SK-N-MC (cell line): ENCODE results near the gene GPSM3.

ENCODE experiments used
- DNase-seq: peaks from one replicate; pipeline ENCODE4 v3.0.0-alpha.2; 2011; ENCODE audit warnings: low read depth, low spot score
- H3K27ac ChIP-seq: fragments of 200-600 bp; sonication (generic); 2 replicates; pipeline ENCODE4 v1.5.1; 2016; ENCODE audit warnings: mixed run types
- H3K36me3 ChIP-seq: fragments of 200-600 bp; sonication (generic); 2 replicates; pipeline ENCODE4 v1.6.1; 2017; ENCODE audit warnings: antibody characterized with exemption, low read length, mixed read lengths; ENCODE audit not compliant: insufficient read depth
- H3K4me3 ChIP-seq: fragments of 200-600 bp; sonication (generic); 2 replicates; pipeline ENCODE4 v1.5.1; 2016
- H3K9ac ChIP-seq: fragments of 200-600 bp; sonication (generic); 2 replicates; pipeline ENCODE4 v1.8.0; 2017; ENCODE audit warnings: mixed run types, mixed read lengths; ENCODE audit not compliant: insufficient read length
- H3K9me3 ChIP-seq: fragments of 200-600 bp; sonication (generic); 2 replicates; pipeline ENCODE4 v1.6.1; 2017; ENCODE audit warnings: low read depth, mild to moderate bottlenecking, antibody characterized with exemption, low read length, moderate library complexity, mixed read lengths
- EZH2 ChIP-seq: fragments of 200-600 bp; sonication (generic); IDR thresholded peaks from one replicate; pipeline ENCODE4 v1.6.1; 2017; ENCODE audit warnings: antibody characterized with exemption
- FOXP2 ChIP-seq: optimal IDR thresholded peaks from 2 replicates; pipeline ENCODE3; 2011; ENCODE audit warnings: mild to moderate bottlenecking, moderate library complexity; ENCODE audit not compliant: insufficient read depth; ENCODE audit errors: extremely low read length, control extremely low read depth
- POLR2AphosphoS5 ChIP-seq: IDR thresholded peaks from 2 replicates; pipeline ENCODE4 v1.6.1; 2012; ENCODE audit warnings: mild to moderate bottlenecking, low read depth, low read length, borderline replicate concordance

The GPSM3 gene

DNA sequence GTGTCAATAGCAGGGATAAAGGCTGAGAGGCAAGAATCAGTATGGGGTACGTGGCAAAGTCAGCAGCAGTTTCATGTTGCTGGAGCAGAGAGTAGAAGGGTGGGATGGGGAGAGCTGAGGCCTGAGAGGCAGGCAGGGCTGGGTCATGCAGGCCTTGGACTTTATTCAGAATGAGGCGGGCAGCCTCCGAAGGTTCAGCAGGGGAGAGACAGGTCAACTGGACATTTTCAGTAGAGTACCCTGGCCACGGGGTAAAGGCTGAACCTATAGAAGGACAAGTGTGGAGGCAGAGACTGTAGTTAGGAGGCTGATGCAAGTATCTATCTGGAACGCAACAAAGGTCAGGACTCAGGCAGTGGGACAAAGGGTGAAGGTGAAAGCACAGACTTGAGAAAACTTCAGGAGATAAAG lies 17.8 kb upstream of the GPSM3 start:
- Histone ChIP-seq H3K9me3 (no peaks in the 10 kb centered on the region), H3K9ac (no peak overlapping the region), H3K36me3 (no peaks in the 10 kb centered on the region), H3K27ac (no peak overlapping the region), H3K4me3 (no peak overlapping the region)
- DNase-seq = no peak
- no peak for TF ChIP-seq FOXP2
- no peak for TF ChIP-seq POLR2AphosphoS5
- TF ChIP-seq EZH2 = no peak

DNA sequence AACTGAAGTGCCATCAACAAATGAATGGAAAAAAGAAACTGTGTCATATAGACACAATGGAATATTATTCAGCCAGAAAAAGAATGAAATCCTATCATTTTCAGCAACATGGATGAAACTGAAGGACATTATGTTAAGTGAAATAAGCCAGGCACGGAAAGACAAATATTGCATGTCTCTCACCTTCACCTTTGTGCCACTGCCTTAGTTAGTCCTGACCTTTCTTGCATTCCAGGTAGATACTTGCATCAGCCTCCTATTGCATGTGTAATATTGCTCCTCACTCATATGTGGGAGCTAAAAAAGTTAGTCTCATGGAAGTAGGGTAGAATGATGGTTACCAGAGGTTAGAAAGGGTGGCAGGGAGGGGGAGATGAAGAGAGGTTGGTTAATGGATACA lies 16.6 kb upstream of the GPSM3 start:
- Histone ChIP-seq H3K36me3 (no peaks in the 10 kb centered on the region), H3K4me3 (no peak overlapping the region), H3K9me3 (no peaks in the 10 kb centered on the region), H3K27ac (no peak overlapping the region), H3K9ac (no peak overlapping the region)
- no peak for DNase-seq
- TF ChIP-seq POLR2AphosphoS5 (no peak), FOXP2 (no peak), EZH2 (no peak)

DNA sequence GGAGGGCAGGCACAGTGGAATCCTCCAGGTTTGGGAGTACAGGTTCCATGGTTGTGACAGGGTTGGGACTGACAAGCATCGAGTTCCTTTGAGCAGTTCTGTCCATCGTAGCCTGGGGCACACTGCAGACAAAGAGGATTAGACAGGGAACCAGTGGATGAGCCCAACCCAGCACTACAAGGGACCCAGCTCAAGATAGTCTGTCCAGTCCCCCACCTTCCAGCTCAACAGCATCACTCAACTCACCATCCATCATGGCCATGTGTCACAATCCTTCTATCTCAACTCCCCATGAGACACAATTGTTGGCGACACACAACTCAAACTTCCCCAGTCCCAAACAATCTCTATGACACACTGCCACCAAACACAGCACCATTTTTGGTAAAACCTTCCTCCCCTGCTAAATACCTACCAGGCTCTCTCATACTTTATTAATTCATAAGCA lies 11.8 kb upstream of the GPSM3 start:
- peak overlapping the region; percentile 52 for H3K27ac ChIP-seq
- no peak for DNase-seq
- no peak overlapping the region for H3K4me3 ChIP-seq
- TF ChIP-seq EZH2 (no peak), FOXP2 (no peak), POLR2AphosphoS5 (no peak)
- H3K9me3 ChIP-seq = no peaks in the 10 kb centered on the region
- H3K9ac ChIP-seq = no peak overlapping the region
- H3K36me3 ChIP-seq = no peaks in the 10 kb centered on the region

DNA sequence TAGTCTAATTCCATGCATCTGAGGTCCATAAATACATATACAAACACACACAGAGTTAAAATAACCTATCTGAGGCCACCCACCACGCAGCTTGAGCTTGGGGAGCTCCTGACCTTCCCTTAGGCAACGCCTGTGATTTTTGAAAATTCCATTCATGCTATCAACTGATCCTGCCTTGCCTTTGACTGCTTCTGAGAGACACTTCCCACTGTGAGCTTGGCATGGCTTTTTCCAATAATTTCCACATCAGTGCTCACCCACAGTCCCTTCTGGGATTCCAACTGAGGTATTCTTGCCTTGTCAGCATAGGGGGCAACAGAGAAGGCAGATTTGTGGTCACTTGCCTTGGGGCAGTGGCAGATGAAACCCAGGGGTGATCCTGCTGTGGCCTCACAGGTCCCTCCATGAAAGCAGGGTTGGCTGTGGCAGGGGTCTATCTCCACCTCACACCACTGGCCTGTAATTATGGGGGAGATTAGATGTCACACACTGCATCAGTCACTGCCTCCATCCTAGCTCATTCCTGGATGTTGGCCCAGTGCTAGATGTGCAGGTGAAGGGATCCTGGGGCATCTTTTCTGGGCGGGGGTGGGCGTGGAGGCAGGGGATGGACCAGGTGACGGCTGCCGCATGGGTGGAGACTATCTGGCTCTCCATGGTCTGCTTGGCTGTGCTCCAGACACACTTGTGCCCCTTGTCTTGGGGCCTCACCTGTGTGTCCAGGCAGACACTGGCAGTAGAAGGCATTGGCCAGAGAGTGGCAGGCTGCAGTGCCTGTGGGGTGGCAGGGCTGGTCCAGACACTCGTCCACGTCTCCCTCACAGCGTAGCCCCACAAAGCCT lies 11.2 kb upstream of the GPSM3 start:
- Histone ChIP-seq H3K9ac (no peak overlapping the region), H3K27ac (peak overlapping the region; percentile 96), H3K4me3 (peak overlapping the region; percentile 64), H3K36me3 (no peaks in the 10 kb centered on the region), H3K9me3 (no peaks in the 10 kb centered on the region)
- peak; percentile 40 for DNase-seq
- TF ChIP-seq EZH2 (no peak), POLR2AphosphoS5 (no peak), FOXP2 (no peak)

DNA sequence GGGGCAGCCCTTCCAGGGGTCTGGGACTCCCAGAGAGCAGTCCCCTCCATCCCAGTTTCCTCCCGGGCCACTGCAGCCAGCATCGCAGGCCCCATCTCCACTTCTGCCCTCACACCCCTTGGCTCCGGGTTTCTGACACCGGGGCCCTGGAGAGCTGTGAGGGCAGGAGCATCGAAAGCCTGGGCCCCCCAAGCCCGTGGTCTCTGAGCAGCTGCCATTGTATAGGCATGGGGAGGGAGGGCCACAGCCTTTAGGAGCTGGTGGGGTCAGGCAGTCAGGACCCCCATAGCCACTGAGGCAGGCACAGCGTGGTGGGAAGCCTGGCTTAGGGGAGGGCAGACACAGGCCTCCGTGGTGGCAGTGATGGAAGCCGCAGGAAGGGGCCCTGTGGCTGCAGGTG lies 9.7 kb upstream of the GPSM3 start:
- H3K9me3 ChIP-seq = no peaks in the 10 kb centered on the region
- no peaks in the 10 kb centered on the region for H3K36me3 ChIP-seq
- peak overlapping the region; percentile 96 for H3K27ac ChIP-seq
- no peak for TF ChIP-seq EZH2
- TF ChIP-seq FOXP2 = no peak
- TF ChIP-seq POLR2AphosphoS5 = no peak
- DNase-seq = no peak
- H3K4me3 ChIP-seq = no peak overlapping the region
- H3K9ac ChIP-seq = no peak overlapping the region

DNA sequence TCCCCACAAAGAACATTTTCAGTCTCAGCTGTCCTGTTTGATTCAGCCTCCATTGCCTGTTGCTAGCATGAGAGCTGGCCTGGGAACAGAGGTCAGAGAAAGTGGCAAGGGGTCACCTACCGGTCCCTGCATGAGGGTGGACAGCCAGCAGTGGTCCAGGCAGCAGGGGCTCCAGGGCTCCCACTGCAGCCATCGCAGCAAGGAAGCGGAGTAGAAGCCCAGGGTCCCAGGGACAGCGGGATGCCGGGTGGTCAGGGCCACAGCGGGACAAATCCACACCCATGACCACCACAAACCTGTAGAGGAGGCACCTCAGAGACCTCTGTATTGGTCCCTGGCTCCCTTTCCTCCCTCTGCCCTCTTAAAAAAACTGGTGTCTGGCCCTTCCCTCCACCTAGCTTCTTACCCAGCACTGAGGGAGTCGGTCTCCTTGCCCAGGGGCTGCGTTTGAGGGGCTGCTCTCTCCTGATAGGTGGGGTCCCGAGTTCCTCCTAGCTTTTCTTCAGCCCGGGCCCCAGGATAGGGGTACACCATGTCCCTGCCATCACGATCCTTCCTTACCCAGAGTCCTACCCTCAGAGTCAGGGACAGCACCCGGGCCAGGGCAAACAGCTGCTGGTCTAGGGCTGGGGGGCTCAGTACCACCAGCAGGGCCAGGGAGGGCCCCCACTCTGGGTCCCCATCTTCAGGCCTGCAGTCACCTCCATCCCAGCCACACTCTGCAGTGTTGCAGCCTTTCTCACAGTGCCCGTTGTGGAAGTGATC lies 8.4 kb upstream of the GPSM3 start:
- Histone ChIP-seq H3K27ac (peak overlapping the region; percentile 96; the same call in 1 of the 2 replicates), H3K9me3 (no peaks in the 10 kb centered on the region), H3K36me3 (no peaks in the 10 kb centered on the region), H3K4me3 (no peak overlapping the region), H3K9ac (no peak overlapping the region)
- TF ChIP-seq FOXP2 (no peak), EZH2 (no peak), POLR2AphosphoS5 (no peak)
- no peak for DNase-seq

DNA sequence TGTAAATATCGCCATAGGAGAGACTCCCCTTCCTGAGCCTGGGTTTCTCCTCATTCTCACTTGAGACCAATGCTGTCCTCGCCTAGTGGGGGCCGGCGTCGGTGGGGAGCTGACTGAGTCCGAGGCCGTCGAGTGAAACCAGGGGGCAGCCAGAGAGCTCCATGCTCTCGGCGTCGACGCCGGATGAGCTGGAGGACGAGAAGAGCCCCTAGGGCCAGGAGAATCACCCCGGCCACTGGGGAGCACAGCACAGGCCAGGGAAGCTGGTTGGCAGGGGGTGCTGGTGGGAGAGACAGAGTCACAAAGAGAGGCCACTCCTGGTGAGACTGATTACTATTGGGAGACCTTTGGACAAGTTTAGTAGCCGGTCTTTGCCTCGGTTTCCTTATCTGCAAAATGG lies 6.4 kb upstream of the GPSM3 start:
- Histone ChIP-seq H3K27ac (no peak overlapping the region), H3K4me3 (no peak overlapping the region), H3K9ac (no peak overlapping the region), H3K36me3 (no peaks in the 10 kb centered on the region), H3K9me3 (no peaks in the 10 kb centered on the region)
- no peak for DNase-seq
- TF ChIP-seq POLR2AphosphoS5 (no peak), FOXP2 (no peak), EZH2 (no peak)

DNA sequence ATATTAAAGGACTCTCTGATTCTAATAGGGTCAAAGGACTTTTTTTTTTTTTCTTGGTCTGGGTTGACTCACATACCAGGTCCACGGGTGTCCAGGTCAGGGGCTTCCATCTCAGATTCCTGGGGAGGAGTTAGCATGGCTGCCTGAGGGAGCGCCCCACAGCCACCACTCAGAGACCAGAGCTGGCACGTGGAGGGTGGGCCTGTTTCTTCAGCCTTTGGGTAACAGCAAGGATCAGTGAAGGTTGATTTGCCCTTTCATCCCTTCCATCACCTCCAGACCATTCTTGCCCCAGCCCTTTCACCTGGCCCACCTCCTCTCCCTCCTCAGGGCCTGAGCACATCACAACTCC lies 5.9 kb upstream of the GPSM3 start:
- no peaks in the 10 kb centered on the region for H3K9me3 ChIP-seq
- H3K4me3 ChIP-seq = no peak overlapping the region
- H3K36me3 ChIP-seq = no peaks in the 10 kb centered on the region
- H3K9ac ChIP-seq = no peak overlapping the region
- TF ChIP-seq FOXP2 (no peak), POLR2AphosphoS5 (no peak), EZH2 (no peak)
- H3K27ac ChIP-seq = no peak overlapping the region
- DNase-seq = no peak
